ENCODE results near the gene CEP57.

CEP57 gene

DNA sequence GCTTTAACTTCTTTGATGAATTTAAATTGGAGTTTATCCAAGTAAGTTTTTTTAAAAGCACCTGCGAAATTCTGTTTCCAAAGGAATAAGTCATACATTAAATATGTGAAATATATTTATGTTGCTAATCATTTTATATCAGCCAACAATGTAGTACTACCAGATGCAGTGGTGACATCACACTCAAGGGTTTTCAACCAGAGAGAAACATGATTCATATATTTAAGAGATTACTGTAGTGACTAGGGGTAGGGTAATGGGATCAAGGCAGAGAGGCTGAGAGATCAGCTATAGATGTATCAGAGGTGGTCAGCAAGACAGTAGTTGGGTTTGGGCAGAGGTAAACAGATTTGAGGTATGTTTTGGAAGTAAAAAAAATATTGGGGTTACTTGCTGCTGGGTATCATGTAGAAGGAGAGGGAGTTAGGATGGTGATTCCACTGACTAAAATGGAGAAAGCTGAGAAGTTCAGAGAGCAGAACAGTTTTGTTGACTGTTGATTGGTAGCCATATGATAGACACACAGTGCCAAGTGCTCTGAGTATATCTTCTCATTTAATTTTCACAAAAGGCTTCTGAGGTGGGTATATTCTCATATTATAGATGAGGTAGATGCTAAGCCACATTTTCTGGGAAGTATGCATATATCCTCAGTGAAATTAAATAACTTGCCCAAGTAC lies 39.4 kb downstream of the CEP57 start:
- Histone ChIP-seq H3K36me3 (peaks cover 43 to 72% (median 52%) of the 10 kb centered on the region in 3 donors), H3K9me3 (no peaks in the 10 kb centered on the region), H3K27ac (no peak overlapping the region), H3K27me3 (no peaks in the 10 kb centered on the region), H3K4me3 (no peak overlapping the region), H3K4me1 (no peaks in the 10 kb centered on the region)
- DNase-seq = no peak
- intact Hi-C loops (cut with DNase I; ENCODE audit: low total_unique reads) = loop anchor here (10.0 kb wide), 1 partner anchor 595 kb away; no protein-coding TSS in a partner anchor
- TF ChIP-seq, protein P1, sequence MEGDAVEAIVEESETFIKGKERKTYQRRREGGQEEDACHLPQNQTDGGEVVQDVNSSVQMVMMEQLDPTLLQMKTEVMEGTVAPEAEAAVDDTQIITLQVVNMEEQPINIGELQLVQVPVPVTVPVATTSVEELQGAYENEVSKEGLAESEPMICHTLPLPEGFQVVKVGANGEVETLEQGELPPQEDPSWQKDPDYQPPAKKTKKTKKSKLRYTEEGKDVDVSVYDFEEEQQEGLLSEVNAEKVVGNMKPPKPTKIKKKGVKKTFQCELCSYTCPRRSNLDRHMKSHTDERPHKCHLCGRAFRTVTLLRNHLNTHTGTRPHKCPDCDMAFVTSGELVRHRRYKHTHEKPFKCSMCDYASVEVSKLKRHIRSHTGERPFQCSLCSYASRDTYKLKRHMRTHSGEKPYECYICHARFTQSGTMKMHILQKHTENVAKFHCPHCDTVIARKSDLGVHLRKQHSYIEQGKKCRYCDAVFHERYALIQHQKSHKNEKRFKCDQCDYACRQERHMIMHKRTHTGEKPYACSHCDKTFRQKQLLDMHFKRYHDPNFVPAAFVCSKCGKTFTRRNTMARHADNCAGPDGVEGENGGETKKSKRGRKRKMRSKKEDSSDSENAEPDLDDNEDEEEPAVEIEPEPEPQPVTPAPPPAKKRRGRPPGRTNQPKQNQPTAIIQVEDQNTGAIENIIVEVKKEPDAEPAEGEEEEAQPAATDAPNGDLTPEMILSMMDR (IDR thresholded peaks at IDR 0.05) = no peak

DNA sequence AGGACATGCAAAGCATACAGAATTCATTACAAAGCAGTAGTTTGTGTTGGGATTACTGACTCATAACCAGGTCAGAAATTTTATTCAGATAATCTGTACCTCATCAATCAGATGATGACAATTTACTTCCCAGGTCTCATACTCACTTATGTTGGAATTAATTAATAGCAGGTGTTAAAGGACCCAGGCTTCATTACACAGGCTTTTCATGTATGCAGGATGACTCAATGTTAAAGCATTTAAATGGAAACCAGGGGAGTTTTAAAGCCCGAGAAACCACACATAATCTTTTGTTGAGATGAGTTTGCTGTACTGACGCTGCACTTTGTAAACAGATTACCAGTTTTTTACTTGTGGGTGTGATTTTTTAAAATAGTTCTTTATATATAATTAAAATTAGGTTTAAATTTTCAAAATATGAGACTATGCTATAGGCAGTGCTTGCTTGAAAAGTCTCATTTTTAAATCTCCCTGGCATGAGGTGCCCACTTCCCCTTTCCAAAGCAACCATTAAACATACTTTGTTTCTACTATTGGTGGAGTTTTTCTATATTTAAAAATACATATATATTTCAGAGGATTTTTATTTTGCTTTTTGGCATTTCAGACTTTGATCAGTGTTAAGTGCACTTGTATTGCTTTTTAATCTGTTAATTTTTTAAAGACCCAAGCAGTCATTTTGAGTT lies 41.0 kb downstream of the CEP57 start:
- H3K27me3 ChIP-seq = no peaks in the 10 kb centered on the region
- TF ChIP-seq, protein P1 (IDR thresholded peaks at IDR 0.05) = no peak
- H3K27ac ChIP-seq = no peak overlapping the region
- no peak overlapping the region for H3K4me3 ChIP-seq
- no peaks in the 10 kb centered on the region for H3K9me3 ChIP-seq
- H3K36me3 ChIP-seq = peaks cover 54 to 75% (median 63%) of the 10 kb centered on the region in 3 donors
- no peak for DNase-seq
- H3K4me1 ChIP-seq = no peaks in the 10 kb centered on the region
- intact Hi-C loops (cut with DNase I; ENCODE audit: low total_unique reads) = loop anchor here (10.0 kb wide), 1 partner anchor 593 kb away; no protein-coding TSS in a partner anchor

DNA sequence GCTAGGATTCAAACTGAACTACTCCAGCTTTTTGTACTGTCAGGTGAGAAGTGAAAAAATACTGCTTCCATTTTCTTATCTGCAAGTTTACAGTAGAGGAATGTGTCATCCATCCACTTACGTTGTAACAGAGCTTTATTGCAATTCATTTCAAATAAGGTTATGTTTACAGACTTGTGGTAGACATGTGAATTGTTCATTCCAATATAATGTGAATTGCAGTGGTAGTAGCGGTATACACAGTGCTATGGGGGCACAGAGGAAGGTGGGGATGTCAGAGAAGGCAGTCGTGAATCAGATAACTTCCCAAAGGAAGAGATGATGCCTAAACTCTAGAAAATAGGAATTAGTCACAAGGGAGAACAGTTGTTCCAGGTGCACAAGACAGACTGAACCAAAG lies 42.5 kb downstream of the CEP57 start:
- intact Hi-C loops (cut with DNase I; ENCODE audit: low total_unique reads) = loop anchor here (10.0 kb wide), 1 partner anchor 592 kb away; no protein-coding TSS in a partner anchor
- H3K27me3 ChIP-seq = no peaks in the 10 kb centered on the region
- peaks cover 54 to 68% (median 63%) of the 10 kb centered on the region in 3 donors for H3K36me3 ChIP-seq
- H3K4me1 ChIP-seq = no peaks in the 10 kb centered on the region
- no peak overlapping the region for H3K4me3 ChIP-seq
- no peaks in the 10 kb centered on the region for H3K9me3 ChIP-seq
- H3K27ac ChIP-seq = no peak overlapping the region
- TF ChIP-seq, protein P1 (IDR thresholded peaks at IDR 0.05) = no peak
- no peak for DNase-seq

DNA sequence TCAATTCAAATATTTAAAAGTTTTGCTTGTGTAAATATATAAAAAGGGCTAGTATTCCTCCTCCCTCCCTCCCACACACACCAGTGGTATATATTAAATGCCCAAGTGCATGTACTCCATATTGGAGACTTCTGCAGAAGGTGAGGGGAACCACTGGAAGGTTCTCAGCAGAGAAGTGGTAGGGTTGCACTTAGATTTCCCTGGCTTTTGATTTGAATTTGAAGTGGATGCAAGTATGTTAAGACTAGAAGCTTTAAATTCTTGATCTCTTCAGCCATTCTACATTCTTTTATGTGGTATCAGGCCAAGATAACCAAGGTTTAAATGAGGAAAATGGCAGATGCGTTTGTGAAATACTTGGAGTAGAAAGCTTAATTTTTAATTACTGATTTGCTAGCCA lies 43.1 kb downstream of the CEP57 start:
- no peaks in the 10 kb centered on the region for H3K9me3 ChIP-seq

DNA sequence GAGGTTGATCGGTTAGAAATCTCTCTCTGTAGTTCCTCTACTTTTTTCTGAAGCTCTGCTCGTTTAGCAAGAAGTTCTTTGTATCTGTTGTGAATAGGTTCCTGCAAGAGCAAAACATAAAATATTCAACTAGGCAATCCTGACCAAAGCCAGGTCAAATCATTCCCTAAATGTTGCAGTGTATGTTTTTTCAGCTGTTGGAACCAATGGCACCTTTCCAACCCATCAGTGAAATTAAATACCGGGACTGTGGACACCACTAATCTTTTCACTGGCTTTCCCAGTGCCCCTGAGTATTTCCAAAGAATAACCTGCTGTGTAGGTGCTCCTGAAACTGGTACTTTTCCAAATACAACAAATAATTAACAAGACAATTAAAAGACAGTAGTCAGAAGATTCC lies 45.1 kb downstream of the CEP57 start:
- H3K4me3 ChIP-seq = no peak overlapping the region
- no peaks in the 10 kb centered on the region for H3K27me3 ChIP-seq
- H3K36me3 ChIP-seq = peaks cover 37 to 53% (median 45%) of the 10 kb centered on the region in 3 donors
- H3K27ac ChIP-seq = no peak overlapping the region
- no peak for DNase-seq
- TF ChIP-seq, protein P1 (IDR thresholded peaks at IDR 0.05) = no peak
- H3K4me1 ChIP-seq = no peaks in the 10 kb centered on the region
- intact Hi-C loops (cut with DNase I; ENCODE audit: low total_unique reads) = loop anchor here (10.0 kb wide), 1 partner anchor 589 kb away; no protein-coding TSS in a partner anchor
- H3K9me3 ChIP-seq = no peaks in the 10 kb centered on the region

More for the DNA sequence above, 43.1 kb downstream of the CEP57 start:
- no peak overlapping the region for H3K4me3 ChIP-seq
- DNase-seq = no peak
- no peak overlapping the region for H3K27ac ChIP-seq
- intact Hi-C loops (cut with DNase I; ENCODE audit: low total_unique reads) = loop anchor here (10.0 kb wide), 1 partner anchor 591 kb away; no protein-coding TSS in a partner anchor
- peaks cover 54 to 65% (median 63%) of the 10 kb centered on the region in 3 donors for H3K36me3 ChIP-seq
- H3K27me3 ChIP-seq = no peaks in the 10 kb centered on the region
- TF ChIP-seq, protein P1 (IDR thresholded peaks at IDR 0.05) = no peak
- H3K4me1 ChIP-seq = no peaks in the 10 kb centered on the region

Measured in tibial artery (tissue), 4 donors.